Measurements from ENCODE around the gene PRKAR1B.

Gene PRKAR1B

DNA sequence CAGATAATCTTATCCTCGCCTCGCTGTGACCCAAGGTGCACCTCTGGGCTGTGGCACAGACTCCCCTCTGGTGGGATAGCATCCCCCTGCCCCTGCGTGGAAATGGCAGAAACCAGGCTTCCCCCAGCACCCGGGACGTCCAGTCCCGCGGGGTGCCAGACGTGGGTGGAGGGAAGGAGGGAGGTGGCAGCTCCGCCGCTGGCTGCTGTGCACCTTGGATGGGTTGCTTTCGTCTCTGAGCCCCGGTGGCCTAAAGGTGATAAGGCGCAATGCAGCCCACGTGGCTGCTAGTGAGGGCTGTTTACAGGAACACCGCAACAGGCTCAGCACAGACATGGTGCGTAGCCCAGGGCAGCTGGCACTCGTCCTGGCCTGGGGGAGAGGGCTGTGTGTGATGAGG lies 193.8 kb downstream of the PRKAR1B start:
- Histone ChIP-seq H3K36me3 (ENCODE audit: insufficient read depth, low read length) (no peaks in the 10 kb centered on the region), H3K4me2 (ENCODE audit: low read length) (no peak overlapping the region), H3K9ac (ENCODE audit: low read length) (no peak overlapping the region), H3K79me2 (ENCODE audit: insufficient read depth, low read length) (no peaks in the 10 kb centered on the region), H3K27ac (ENCODE audit: low read depth, low read length, poor library complexity, severe bottlenecking) (no peak overlapping the region), H3K4me1 (ENCODE audit: insufficient read depth, low read length, severe bottlenecking) (no peaks in the 10 kb centered on the region), H3K9me2 (ENCODE audit: low read depth, low read length) (no peaks in the 10 kb centered on the region), H3K9me3 (ENCODE audit: low read length) (no peaks in the 10 kb centered on the region), H3K27me3 (ENCODE audit: insufficient read depth, low read length) (peaks cover 10% of the 10 kb centered on the region), H2AFZ (ENCODE audit: low read length) (no peak overlapping the region), H3F3A (ENCODE audit: insufficient read depth, low read length) (no peaks in the 10 kb centered on the region), H4K20me1 (ENCODE audit: insufficient read depth, low read length) (no peaks in the 10 kb centered on the region), H3K4me3 (ENCODE audit: low read depth, low read length, poor library complexity, severe bottlenecking) (no peak overlapping the region)
- TF ChIP-seq EZH2 (IDR thresholded peaks at IDR 0.05; ENCODE audit: borderline replicate concordance, low read length): no peak
- TF ChIP-seq, protein P1, sequence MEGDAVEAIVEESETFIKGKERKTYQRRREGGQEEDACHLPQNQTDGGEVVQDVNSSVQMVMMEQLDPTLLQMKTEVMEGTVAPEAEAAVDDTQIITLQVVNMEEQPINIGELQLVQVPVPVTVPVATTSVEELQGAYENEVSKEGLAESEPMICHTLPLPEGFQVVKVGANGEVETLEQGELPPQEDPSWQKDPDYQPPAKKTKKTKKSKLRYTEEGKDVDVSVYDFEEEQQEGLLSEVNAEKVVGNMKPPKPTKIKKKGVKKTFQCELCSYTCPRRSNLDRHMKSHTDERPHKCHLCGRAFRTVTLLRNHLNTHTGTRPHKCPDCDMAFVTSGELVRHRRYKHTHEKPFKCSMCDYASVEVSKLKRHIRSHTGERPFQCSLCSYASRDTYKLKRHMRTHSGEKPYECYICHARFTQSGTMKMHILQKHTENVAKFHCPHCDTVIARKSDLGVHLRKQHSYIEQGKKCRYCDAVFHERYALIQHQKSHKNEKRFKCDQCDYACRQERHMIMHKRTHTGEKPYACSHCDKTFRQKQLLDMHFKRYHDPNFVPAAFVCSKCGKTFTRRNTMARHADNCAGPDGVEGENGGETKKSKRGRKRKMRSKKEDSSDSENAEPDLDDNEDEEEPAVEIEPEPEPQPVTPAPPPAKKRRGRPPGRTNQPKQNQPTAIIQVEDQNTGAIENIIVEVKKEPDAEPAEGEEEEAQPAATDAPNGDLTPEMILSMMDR (IDR thresholded peaks at IDR 0.05; ENCODE audit: low read length): no peak

DNA sequence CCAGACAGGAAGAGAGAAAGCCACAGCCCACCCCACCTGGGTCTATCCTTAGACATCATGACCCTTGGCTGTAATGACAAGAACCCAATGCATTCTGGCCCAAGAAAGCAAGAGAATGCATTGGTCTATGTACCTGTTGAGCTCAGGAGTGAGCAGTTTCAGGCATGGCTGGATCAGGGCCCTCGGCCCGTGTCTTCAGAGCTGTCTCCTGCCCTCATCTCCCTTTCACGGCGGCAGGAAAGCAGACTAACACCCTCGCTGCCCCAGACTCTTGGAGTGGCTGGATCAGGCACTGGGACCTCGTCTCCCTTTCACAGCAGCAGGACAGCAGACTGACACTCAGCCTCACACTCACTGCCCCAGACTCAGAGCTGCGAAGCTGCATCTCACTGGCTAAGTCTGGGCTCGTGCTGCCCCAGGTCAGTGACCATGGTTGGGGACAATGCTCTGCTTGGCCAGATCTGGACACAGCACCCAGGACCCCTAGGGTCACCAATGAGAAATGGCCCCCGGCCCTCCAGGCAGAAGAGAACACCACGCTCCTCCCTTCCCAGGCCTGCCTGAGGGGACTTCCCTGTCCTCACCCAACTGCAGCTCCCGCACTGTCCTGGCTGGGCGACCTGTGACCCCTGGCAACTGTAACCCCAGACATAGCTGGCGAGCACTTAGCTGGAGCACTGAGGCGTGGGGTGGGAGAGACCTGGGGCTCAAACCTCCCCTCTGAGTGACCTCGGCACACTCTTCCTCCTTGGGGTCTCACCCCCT lies 194.5 kb downstream of the PRKAR1B start:
- H3K36me3 ChIP-seq (ENCODE audit: insufficient read depth, low read length): no peaks in the 10 kb centered on the region
- no peaks in the 10 kb centered on the region for H3K9me2 ChIP-seq (ENCODE audit: low read depth, low read length)
- H3K27me3 ChIP-seq (ENCODE audit: insufficient read depth, low read length): peaks cover 10% of the 10 kb centered on the region
- no peaks in the 10 kb centered on the region for H3F3A ChIP-seq (ENCODE audit: insufficient read depth, low read length)
- H2AFZ ChIP-seq (ENCODE audit: low read length): no peak overlapping the region
- H3K27ac ChIP-seq (ENCODE audit: low read depth, low read length, poor library complexity, severe bottlenecking): no peak overlapping the region
- H4K20me1 ChIP-seq (ENCODE audit: insufficient read depth, low read length): no peaks in the 10 kb centered on the region
- H3K4me2 ChIP-seq (ENCODE audit: low read length): no peak overlapping the region
- no peaks in the 10 kb centered on the region for H3K9me3 ChIP-seq (ENCODE audit: low read length)
- no peak overlapping the region for H3K4me3 ChIP-seq (ENCODE audit: low read depth, low read length, poor library complexity, severe bottlenecking)
- no peak overlapping the region for H3K9ac ChIP-seq (ENCODE audit: low read length)
- no peaks in the 10 kb centered on the region for H3K4me1 ChIP-seq (ENCODE audit: insufficient read depth, low read length, severe bottlenecking)
- TF ChIP-seq, protein P1 (IDR thresholded peaks at IDR 0.05; ENCODE audit: low read length): no peak
- no peak for TF ChIP-seq EZH2 (IDR thresholded peaks at IDR 0.05; ENCODE audit: borderline replicate concordance, low read length)
- H3K79me2 ChIP-seq (ENCODE audit: insufficient read depth, low read length): no peaks in the 10 kb centered on the region

DNA sequence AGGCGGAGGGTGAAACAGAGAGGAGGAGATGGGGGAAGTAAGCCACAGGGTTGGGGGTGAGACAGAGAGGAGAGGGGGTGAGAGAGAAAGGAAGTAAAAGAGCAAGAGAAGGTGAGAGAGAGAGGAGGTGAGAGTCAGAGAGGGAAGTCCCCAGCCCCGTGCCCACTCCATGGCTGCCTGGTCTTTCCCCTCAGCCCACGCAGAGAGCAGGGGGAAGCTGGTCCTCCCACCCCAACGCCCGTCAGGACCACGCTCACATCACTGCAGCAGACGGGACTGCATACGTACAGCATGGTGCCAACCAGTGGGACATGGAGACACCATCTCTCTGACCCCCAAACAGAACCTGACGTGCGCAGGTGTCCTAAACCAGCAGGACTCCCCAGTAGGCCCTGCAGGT lies 195.3 kb downstream of the PRKAR1B start:
- Histone ChIP-seq H3K79me2 (ENCODE audit: insufficient read depth, low read length) (no peaks in the 10 kb centered on the region), H3K27me3 (ENCODE audit: insufficient read depth, low read length) (peaks cover 10% of the 10 kb centered on the region), H3K9me3 (ENCODE audit: low read length) (no peaks in the 10 kb centered on the region), H3K9ac (ENCODE audit: low read length) (no peak overlapping the region), H3K4me2 (ENCODE audit: low read length) (no peak overlapping the region), H3K4me1 (ENCODE audit: insufficient read depth, low read length, severe bottlenecking) (no peaks in the 10 kb centered on the region), H2AFZ (ENCODE audit: low read length) (no peak overlapping the region), H4K20me1 (ENCODE audit: insufficient read depth, low read length) (no peaks in the 10 kb centered on the region), H3K9me2 (ENCODE audit: low read depth, low read length) (no peaks in the 10 kb centered on the region), H3K36me3 (ENCODE audit: insufficient read depth, low read length) (no peaks in the 10 kb centered on the region; the same call in 1 of the 2 replicates), H3K4me3 (ENCODE audit: low read depth, low read length, poor library complexity, severe bottlenecking) (no peak overlapping the region), H3F3A (ENCODE audit: insufficient read depth, low read length) (no peaks in the 10 kb centered on the region), H3K27ac (ENCODE audit: low read depth, low read length, poor library complexity, severe bottlenecking) (no peak overlapping the region)
- TF ChIP-seq EZH2 (IDR thresholded peaks at IDR 0.05; ENCODE audit: borderline replicate concordance, low read length): no peak
- TF ChIP-seq, protein P1 (IDR thresholded peaks at IDR 0.05; ENCODE audit: low read length): no peak

Measured in OCI-LY1 (cell line).